IMR-90 (cell line): Measurements from ENCODE around the gene ZCCHC14. TPM values are rescaled to one million over a fixed set of nuclear protein-coding genes. Genes with fewer than 3 reads are reported as not detected.

Source experiments
- ATAC-seq: fragments of 200-7000 bp; cut with Tn5 transposase; 2 replicates; pipeline ENCODE4 v1.9.1; 2020; ENCODE audit warnings: low read depth, mild to moderate bottlenecking, moderate library complexity
- BruUV-seq: library from RNA; stranded (reverse); fragments of 400-500 nt; replicated peaks from 2 replicates; lab custom pipeline; 2021; lab: Mats Ljungman, UMichigan
- CTCF ChIA-PET: fragments of 300-600 bp; formaldehyde crosslinking; extraction: SDS; loops from one replicate; lab custom pipeline; 2021; ENCODE audit warnings: antibody characterized with exemption; lab: Yijun Ruan, JAX
- POLR2A ChIA-PET: fragments of 300-600 bp; sonication (Branson Sonifier 250); formaldehyde crosslinking; loops from one replicate; lab custom pipeline; 2022; ENCODE audit warnings: antibody characterized with exemption; ENCODE audit not compliant: unreplicated experiment; lab: Charles Lee
- DNase-seq: peaks from one replicate; pipeline ENCODE4 v3.0.0; 2013
- H2AFZ ChIP-seq: replicated peaks from 2 replicates; pipeline ENCODE3; 2013; ENCODE audit warnings: low read length, mild to moderate bottlenecking; ENCODE audit not compliant: poor library complexity
- H2AK5ac ChIP-seq: 2 replicates; pipeline ENCODE4 v1.6.1; 2013; ENCODE audit warnings: low read depth, low read length, inconsistent platforms
- H2AK9ac ChIP-seq: replicated peaks from 2 replicates; pipeline ENCODE3; 2013; ENCODE audit warnings: mild to moderate bottlenecking, low read depth, low read length, moderate library complexity; ENCODE audit not compliant: poor library complexity
- H2BK120ac ChIP-seq: 2 replicates; pipeline ENCODE4 v1.6.1; 2013; ENCODE audit warnings: low read depth, low read length, inconsistent platforms
- H2BK15ac ChIP-seq: 3 replicates; pipeline ENCODE4 v1.6.1; 2013; ENCODE audit warnings: low read depth, low read length, inconsistent platforms
- H2BK20ac ChIP-seq: 2 replicates; pipeline ENCODE4 v1.6.1; 2013; ENCODE audit warnings: low read depth, mild to moderate bottlenecking, inconsistent platforms, low read length, moderate library complexity
- H2BK5ac ChIP-seq: 2 replicates; pipeline ENCODE4 v1.6.1; 2013; ENCODE audit warnings: mild to moderate bottlenecking, low read depth, low read length, inconsistent platforms; ENCODE audit not compliant: poor library complexity, severe bottlenecking
- H3K14ac ChIP-seq: replicated peaks from 2 replicates; pipeline ENCODE4 v1.6.1; 2013; ENCODE audit warnings: low read depth, low read length, inconsistent platforms
- H3K18ac ChIP-seq: 2 replicates; pipeline ENCODE4 v1.6.1; 2013; ENCODE audit warnings: low read depth, low read length, control low read depth
- H3K23ac ChIP-seq: 2 replicates; pipeline ENCODE4 v1.6.1; 2013; ENCODE audit warnings: low read depth, low read length, inconsistent platforms
- H3K27ac ChIP-seq: 2 replicates; pipeline ENCODE4 v1.5.1; 2013; ENCODE audit warnings: mild to moderate bottlenecking, control low read depth, low read length; ENCODE audit not compliant: insufficient read depth
- H3K27me3 ChIP-seq: 2 replicates; pipeline ENCODE4 v1.6.1; 2013; ENCODE audit warnings: low read length; ENCODE audit not compliant: control insufficient read depth, insufficient read depth
- H3K36me3 ChIP-seq: 2 replicates; pipeline ENCODE4 v1.6.1; 2013; ENCODE audit warnings: low read length, mixed read lengths; ENCODE audit not compliant: control insufficient read depth, insufficient read depth
- H3K4ac ChIP-seq: 2 replicates; pipeline ENCODE4 v1.6.1; 2013; ENCODE audit warnings: low read depth, low read length, inconsistent platforms
- H3K4me1 ChIP-seq: 2 replicates; pipeline ENCODE4 v1.6.1; 2013; ENCODE audit warnings: low read length, mixed read lengths; ENCODE audit not compliant: control insufficient read depth, insufficient read depth
- H3K4me2 ChIP-seq: 2 replicates; pipeline ENCODE4 v1.6.1; 2013; ENCODE audit warnings: low read depth, mild to moderate bottlenecking, control low read depth, low read length, moderate library complexity
- H3K4me3 ChIP-seq: 2 replicates; pipeline ENCODE4 v1.5.1; 2013; ENCODE audit warnings: low read depth, mild to moderate bottlenecking, control low read depth, low read length, moderate library complexity; ENCODE audit not compliant: insufficient read depth
- H3K56ac ChIP-seq: 2 replicates; pipeline ENCODE4 v1.6.1; 2013; ENCODE audit warnings: low read length, inconsistent platforms; ENCODE audit not compliant: insufficient read depth; ENCODE audit errors: extremely low read depth
- H3K79me1 ChIP-seq, 2 experiments: 2 replicates each; pipeline ENCODE4 v1.6.1; 2013; ENCODE audit warnings: low read length in 2 of 2, inconsistent platforms in 1 of 2, low read depth in 1 of 2
- H3K9ac ChIP-seq: 2 replicates; pipeline ENCODE4 v1.6.1; 2013; ENCODE audit warnings: low read depth, low read length, control low read depth
- H3K9me1 ChIP-seq: 2 replicates; pipeline ENCODE4 v1.6.1; 2013; ENCODE audit warnings: low read length, inconsistent platforms; ENCODE audit not compliant: insufficient read depth
- H3K9me3 ChIP-seq: 2 replicates; pipeline ENCODE4 v1.6.1; 2013; ENCODE audit warnings: low read length; ENCODE audit not compliant: control insufficient read depth, insufficient read depth
- H4K20me1 ChIP-seq: 2 replicates; pipeline ENCODE4 v1.6.1; 2013; ENCODE audit warnings: low read length, inconsistent platforms; ENCODE audit not compliant: insufficient read depth
- H4K5ac ChIP-seq: 2 replicates; pipeline ENCODE4 v1.6.1; 2013; ENCODE audit warnings: mild to moderate bottlenecking, low read depth, low read length, control low read depth
- H4K8ac ChIP-seq, 2 experiments: 2 replicates each; pipeline ENCODE4 v1.6.1; 2013; ENCODE audit warnings: low read depth in 2 of 2, low read length in 2 of 2, control low read depth in 1 of 2, inconsistent platforms in 1 of 2
- H4K91ac ChIP-seq: 2 replicates; pipeline ENCODE4 v1.6.1; 2013; ENCODE audit warnings: low read depth, low read length, inconsistent platforms; ENCODE audit not compliant: insufficient read depth
- BHLHE40 ChIP-seq: fragments of 150-350 bp; IDR thresholded peaks from 2 replicates; pipeline ENCODE4 v1.6.1; 2016; ENCODE audit warnings: mild to moderate bottlenecking, low read depth, low read length
- CEBPB ChIP-seq: IDR thresholded peaks from 2 replicates; pipeline ENCODE4 v1.6.1; 2012; ENCODE audit warnings: low read depth, low read length, improper control_type of control experiment
- CHD1 ChIP-seq: IDR thresholded peaks from 2 replicates; pipeline ENCODE4 v1.6.1; 2012; ENCODE audit warnings: low read depth, low read length, improper control_type of control experiment
- FOS ChIP-seq: fragments of 150-350 bp; IDR thresholded peaks from 2 replicates; pipeline ENCODE4 v1.6.1; 2016; ENCODE audit warnings: low read depth, low read length
- MAFK ChIP-seq: IDR thresholded peaks from 2 replicates; pipeline ENCODE4 v1.6.1; 2012; ENCODE audit warnings: low read depth, low read length, improper control_type of control experiment
- MAZ ChIP-seq: IDR thresholded peaks from 2 replicates; pipeline ENCODE4 v1.6.1; 2012; ENCODE audit warnings: low read depth, mild to moderate bottlenecking, low read length, improper control_type of control experiment, moderate library complexity, borderline replicate concordance
- MXI1 ChIP-seq: IDR thresholded peaks from 2 replicates; pipeline ENCODE4 v1.6.1; 2012; ENCODE audit warnings: low read depth, mild to moderate bottlenecking, low read length, moderate library complexity, borderline replicate concordance
- NFE2L2 ChIP-seq: fragments of 150-350 bp; IDR thresholded peaks from 2 replicates; pipeline ENCODE4 v1.6.1; 2016; ENCODE audit warnings: low read depth, mild to moderate bottlenecking, low read length
- POLR2A ChIP-seq: IDR thresholded peaks from 2 replicates; pipeline ENCODE4 v1.6.1; 2012; ENCODE audit warnings: mild to moderate bottlenecking, low read depth, low read length
- RAD21 ChIP-seq: IDR thresholded peaks from 2 replicates; pipeline ENCODE4 v1.6.1; 2012; ENCODE audit warnings: low read length, improper control_type of control experiment
- RCOR1 ChIP-seq: IDR thresholded peaks from 2 replicates; pipeline ENCODE4 v1.6.1; 2012; ENCODE audit warnings: mild to moderate bottlenecking, low read length, improper control_type of control experiment; ENCODE audit not compliant: insufficient replicate concordance
- RFX5 ChIP-seq: IDR thresholded peaks from 2 replicates; pipeline ENCODE4 v1.8.0; 2012; ENCODE audit warnings: low read depth, mild to moderate bottlenecking, low read length, moderate library complexity
- SMC3 ChIP-seq: fragments of 150-350 bp; IDR thresholded peaks from 2 replicates; pipeline ENCODE4 v1.6.1; 2016; ENCODE audit warnings: low read depth, mild to moderate bottlenecking, antibody characterized with exemption, low read length, moderate library complexity
- WGBS, 2 experiments: methylation state at CpG; one replicate each; pipeline versions ENCODE4 v1.1.5 to v1.1.7; 2013; ENCODE audit warnings: missing lambda C conversion rate in 2 of 2; ENCODE audit not compliant: insufficient read length in 1 of 2; ENCODE audit errors: extremely low coverage in 2 of 2; 5-methylcytosine and 5-hydroxymethylcytosine counted together
- dilution Hi-C: fragments of 300-500 bp; cut with HindIII; formaldehyde crosslinking; loops from one replicate; pipeline ENCODE4 v1.14.3; 2018; ENCODE audit warnings: low sequenced_read_pairs; ENCODE audit not compliant: unreplicated experiment
- in situ Hi-C: fragments of 300-500 bp; cut with MboI; formaldehyde crosslinking; loops from 3 replicates; pipeline ENCODE4 v1.14.3; 2019; ENCODE audit warnings: low sequenced_read_pairs, inconsistent platforms, mixed read lengths
- intact Hi-C: fragments of 100-400 bp; cut with micrococcal nuclease; formaldehyde crosslinking; loops from 2 replicates; pipeline ENCODE4 v1.10.0; 2022
- polyA plus RNA-seq, 3 experiments: library from polyadenylated mRNA; depleted of rRNA; stranded (reverse); fragments of >200 nt; gene quantifications; 2 replicates each; pipeline ENCODE4 v1.2.3, GENCODE V29; 2012; ENCODE audit warnings: low replicate concordance in 1 of 3
- total RNA-seq: library from RNA; depleted of rRNA; stranded (reverse); fragments of >200 nt; gene quantifications from 2 replicates; pipeline ENCODE4 v1.2.3, GENCODE V29; 2012
- TF ChIP-seq, protein P1 (sequence below): conservative IDR thresholded peaks from 2 replicates; pipeline ENCODE4 v1.5.1; 2012; ENCODE audit warnings: mild to moderate bottlenecking, low read depth, low read length, improper control_type of control experiment

ZCCHC14 gene
- total and polyA plus RNA-seq, 2 of the 4 experiments (the other 2 are of a cell fraction), result 2.5 to 5.3 TPM

DNA sequence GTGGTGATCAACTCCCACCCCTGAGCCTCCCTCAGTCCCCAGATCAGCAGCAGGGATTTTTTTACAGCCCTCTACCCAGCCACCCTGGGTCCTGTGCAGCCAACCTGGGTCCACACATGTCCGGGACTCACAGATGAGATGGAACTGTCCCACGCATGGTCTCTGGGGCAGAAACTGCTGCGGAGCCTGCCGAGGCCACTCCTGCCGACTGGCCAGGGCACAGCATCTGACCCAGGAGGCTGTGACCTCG lies 48.0 kb upstream of the ZCCHC14 start (continued):
- TF ChIP-seq MAZ (no peak), SMC3 (no peak), MAFK (no peak), CEBPB (no peak), MXI1 (no peak), FOS (no peak)

GRCh38 chr16:87540072-87540896 lies 47.5 kb upstream of the ZCCHC14 start:
- dilution Hi-C loops (no loop called here), intact Hi-C loops (loop anchor here (2.0 kb wide), 1 partner anchor 47 kb away; the partner anchor contains the start of gene ZCCHC14), in situ Hi-C loops (no loop called here)
- 60% methylated on average over 10 of the region's 20 CpGs; no CpG with 5 or more reads in 1 of the 2 experiments for WGBS, 2 experiments
- H3K4ac ChIP-seq, result no peak overlapping the region
- POLR2A ChIA-PET, result no interaction called here
- peaks cover 11% of the 10 kb centered on the region for H3K4me1 ChIP-seq
- no peak overlapping the region for H3K18ac ChIP-seq
- CTCF ChIA-PET, result interaction anchor here (0.9 to 1.1 kb wide), 2 partner anchors 31 to 96 kb away, joined by 3 to 4 read pairs; no protein-coding TSS in a partner anchor
- H3K27ac ChIP-seq, result no peak overlapping the region
- H2BK5ac ChIP-seq, result no peak overlapping the region
- no peak overlapping the region for H4K91ac ChIP-seq
- H3K4me2 ChIP-seq, result no peak overlapping the region
- H4K20me1 ChIP-seq, result no peaks in the 10 kb centered on the region; the same call in 1 of the 2 replicates
- H2AK9ac ChIP-seq, result peak overlapping the region; percentile 75
- H3K9me3 ChIP-seq, result peaks cover 4% of the 10 kb centered on the region
- H2AFZ ChIP-seq, result no peak overlapping the region
- no peak overlapping the region for H3K9ac ChIP-seq
- no TSS peak for BruUV-seq
- ATAC-seq (no peak), DNase-seq (no peak)
- no peak overlapping the region for H3K14ac ChIP-seq
- peak overlapping the region; percentile 77; the same call in 1 of the 2 replicates for H3K23ac ChIP-seq
- H2BK15ac ChIP-seq, result no peak overlapping the region
- H3K79me1 ChIP-seq, result no peaks in the 10 kb centered on the region
- H4K8ac ChIP-seq, result no peak overlapping the region
- no peak overlapping the region for H3K56ac ChIP-seq
- H2BK20ac ChIP-seq, result 0 out of 2 replicates have a peak overlapping the region, but pooled peaks have one; percentile 42
- H3K27me3 ChIP-seq, result peaks cover 17% of the 10 kb centered on the region
- H2BK120ac ChIP-seq, result no peak overlapping the region
- H2AK5ac ChIP-seq, result 0 out of 2 replicates have a peak overlapping the region, but pooled peaks have one; percentile 66
- H3K36me3 ChIP-seq, result no peaks in the 10 kb centered on the region
- H3K9me1 ChIP-seq, result no peaks in the 10 kb centered on the region; the same call in 1 of the 2 replicates
- no peak overlapping the region for H3K4me3 ChIP-seq
- no peak overlapping the region for H4K5ac ChIP-seq
- TF ChIP-seq SMC3 (no peak), CEBPB (no peak), RAD21 (no peak), CHD1 (no peak), NFE2L2 (no peak), RFX5 (no peak), BHLHE40 (no peak), RCOR1 (no peak), MXI1 (no peak), MAZ (no peak), MAFK (no peak), POLR2A (no peak), FOS (no peak)
- TF ChIP-seq, protein P1, sequence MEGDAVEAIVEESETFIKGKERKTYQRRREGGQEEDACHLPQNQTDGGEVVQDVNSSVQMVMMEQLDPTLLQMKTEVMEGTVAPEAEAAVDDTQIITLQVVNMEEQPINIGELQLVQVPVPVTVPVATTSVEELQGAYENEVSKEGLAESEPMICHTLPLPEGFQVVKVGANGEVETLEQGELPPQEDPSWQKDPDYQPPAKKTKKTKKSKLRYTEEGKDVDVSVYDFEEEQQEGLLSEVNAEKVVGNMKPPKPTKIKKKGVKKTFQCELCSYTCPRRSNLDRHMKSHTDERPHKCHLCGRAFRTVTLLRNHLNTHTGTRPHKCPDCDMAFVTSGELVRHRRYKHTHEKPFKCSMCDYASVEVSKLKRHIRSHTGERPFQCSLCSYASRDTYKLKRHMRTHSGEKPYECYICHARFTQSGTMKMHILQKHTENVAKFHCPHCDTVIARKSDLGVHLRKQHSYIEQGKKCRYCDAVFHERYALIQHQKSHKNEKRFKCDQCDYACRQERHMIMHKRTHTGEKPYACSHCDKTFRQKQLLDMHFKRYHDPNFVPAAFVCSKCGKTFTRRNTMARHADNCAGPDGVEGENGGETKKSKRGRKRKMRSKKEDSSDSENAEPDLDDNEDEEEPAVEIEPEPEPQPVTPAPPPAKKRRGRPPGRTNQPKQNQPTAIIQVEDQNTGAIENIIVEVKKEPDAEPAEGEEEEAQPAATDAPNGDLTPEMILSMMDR, result no peak
